ENCODE data around the gene CYREN.

GRCh38 chr7:135205850-135206249 lies 35.3 kb upstream of the CYREN start:
- TF ChIP-seq POLR2A (IDR thresholded peaks at IDR 0.05) = no peak
- TF ChIP-seq CTCF (IDR thresholded peaks at IDR 0.05) = no peak
